Urothelium cell line (cell line): Measurements from ENCODE around the gene HBS1L.
A peak's percentile ranks its signal among the peaks of the same experiment; 100 is the strongest.

ENCODE experiments used
- DNase-seq: peaks from one replicate; pipeline ENCODE4 v3.0.0; 2011; ENCODE audit warnings: low spot score, mixed read lengths
- FAIRE-seq: peaks from 2 replicates; lab custom pipeline; 2011; peaks lifted over from hg19 to GRCh38; lab: Jason Lieb, UNC

Gene HBS1L

DNA sequence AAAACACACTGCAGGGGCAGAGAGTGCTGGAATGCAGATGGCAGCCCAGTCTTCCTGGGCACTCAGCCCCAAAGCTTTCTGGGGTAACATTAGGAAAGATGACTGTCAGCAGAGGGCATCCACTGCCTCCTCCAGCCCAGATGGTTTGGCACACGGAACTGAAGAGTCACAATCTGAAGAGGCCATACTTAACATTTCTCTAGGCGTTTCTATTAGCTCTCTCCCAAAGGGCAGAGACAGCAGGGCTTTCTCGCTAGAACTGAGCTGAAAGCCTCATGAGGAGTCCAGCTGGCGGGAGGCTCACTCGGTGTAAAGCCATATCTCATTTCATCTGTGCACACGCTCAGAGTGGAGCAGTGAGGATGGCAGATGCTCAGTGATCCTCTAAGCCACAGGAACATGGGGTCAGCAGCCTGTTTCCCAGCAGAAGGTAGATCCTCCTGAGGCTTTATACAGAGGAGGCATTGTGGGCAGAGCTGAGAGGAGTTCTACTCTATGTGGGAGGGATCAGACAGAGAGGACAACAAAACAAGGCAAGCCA lies 132.8 kb downstream of the HBS1L start:
- DNase-seq (no peak), FAIRE-seq (no peak)

DNA sequence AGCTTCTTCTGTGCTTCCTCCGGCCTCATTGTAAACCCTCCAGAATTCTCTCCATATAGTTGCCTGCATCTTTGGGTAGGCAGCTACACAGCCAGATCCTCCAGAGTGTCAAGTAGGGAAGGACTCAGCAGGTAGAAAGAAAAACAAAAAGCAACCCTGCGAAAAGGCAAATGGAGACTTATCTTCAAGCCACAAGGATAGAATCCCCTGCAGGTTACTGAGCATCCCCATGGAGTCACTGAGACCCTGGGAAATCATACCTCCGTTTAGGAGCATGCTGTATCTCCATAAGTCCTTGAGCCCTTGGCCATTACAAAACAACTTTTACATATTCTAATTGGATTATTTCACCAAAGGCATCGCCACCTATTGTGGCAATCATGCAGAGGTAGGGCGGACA lies 133.3 kb downstream of the HBS1L start:
- FAIRE-seq = no peak
- no peak for DNase-seq

DNA sequence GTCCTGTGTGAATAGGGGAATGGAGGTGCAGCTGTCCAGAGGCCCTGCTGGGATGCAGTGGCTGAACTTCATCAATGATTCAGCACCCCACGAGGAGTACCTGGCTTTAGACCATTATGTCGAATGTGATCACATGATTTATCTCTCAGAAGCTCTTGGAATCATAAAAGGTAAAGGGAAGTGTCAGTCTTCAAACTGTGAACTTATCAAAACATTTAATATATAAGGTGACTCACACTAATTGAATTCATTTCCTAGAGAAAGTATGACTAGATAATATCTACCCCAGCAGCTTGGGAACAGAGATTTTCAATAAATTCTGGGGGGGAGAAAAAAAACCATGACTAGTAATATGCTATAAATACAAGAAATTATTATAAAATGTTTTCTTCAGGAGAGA lies 134.2 kb downstream of the HBS1L start:
- FAIRE-seq = no peak

DNA sequence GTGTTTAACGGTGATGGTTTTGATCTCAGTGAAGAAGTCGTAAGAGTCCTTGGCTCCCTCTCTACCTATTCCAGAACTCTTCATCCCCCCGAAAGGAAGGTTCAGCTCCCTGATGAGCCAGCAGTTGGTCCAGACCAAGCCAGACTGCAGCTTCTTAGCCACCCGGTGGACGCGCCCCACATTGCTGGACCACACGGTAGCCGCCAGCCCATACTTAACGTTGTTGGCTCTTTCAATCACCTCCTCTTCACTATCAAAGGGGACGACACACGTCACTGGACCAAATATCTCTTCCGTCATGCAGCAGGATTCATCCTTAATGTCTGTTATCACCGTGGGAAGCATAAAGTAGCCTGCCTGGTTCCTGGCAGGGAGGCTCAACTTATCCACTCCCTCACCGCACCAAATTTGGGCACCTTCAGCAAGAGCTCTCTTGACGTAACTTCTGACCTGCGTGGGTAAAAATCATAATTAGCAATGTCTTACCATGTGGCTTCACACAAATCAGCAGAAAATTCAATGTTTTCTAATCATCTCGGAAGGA lies 136.1 kb downstream of the HBS1L start:
- no peak for FAIRE-seq
- DNase-seq = no peak

More for the DNA sequence above, 134.2 kb downstream of the HBS1L start:
- no peak for DNase-seq

DNA sequence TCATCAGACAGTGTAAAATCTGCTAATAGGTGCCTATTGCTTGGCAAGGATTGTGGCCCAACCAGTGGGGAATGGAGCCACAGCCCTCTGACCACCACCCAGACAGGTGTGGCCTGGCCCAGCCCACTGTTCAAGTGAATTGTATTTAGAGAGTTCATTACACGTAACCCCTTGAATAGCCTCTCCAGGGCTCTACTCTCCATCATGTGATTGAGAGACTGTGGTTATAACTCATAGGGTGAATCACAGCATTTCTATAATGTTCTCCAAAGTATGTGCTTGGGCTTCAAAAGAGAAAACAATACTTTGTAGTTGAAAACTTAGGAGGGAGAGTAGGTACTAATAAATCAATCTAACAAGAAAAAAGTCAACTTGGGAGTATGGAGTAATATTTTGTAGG lies 143.1 kb downstream of the HBS1L start:
- FAIRE-seq = no peak
- DNase-seq = peak; percentile 20

DNA sequence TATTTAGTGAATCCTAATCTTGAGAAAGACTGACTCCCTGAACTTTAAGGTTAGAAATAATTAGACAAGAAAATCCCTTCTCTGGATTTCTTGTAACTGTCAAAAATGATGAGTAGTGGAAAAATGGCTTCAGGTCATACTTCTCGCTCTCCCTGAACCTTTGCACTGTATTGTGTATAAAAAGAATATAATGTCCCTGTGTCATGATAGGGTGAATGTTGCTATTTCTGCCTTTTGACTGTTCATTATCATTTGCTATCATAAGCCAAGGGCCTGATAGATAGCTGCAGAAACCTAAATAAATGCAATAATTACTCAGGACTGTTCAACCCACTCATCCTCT lies 144.1 kb downstream of the HBS1L start:
- DNase-seq (no peak), FAIRE-seq (no peak)
